Measurements from ENCODE around the gene NHSL2. TPM values are rescaled to one million over a fixed set of nuclear protein-coding genes. Genes with fewer than 3 reads are reported as not detected.

The NHSL2 gene
- total and polyA plus RNA-seq, 2 experiments from 2014 or later = 4.7 to 9.5 TPM

GRCh38 chrX:72142094-72142793 lies 231.6 kb downstream of the NHSL2 start:
- no peak overlapping the region for H3K4me3 ChIP-seq
- no peaks in the 10 kb centered on the region for H3K9me2 ChIP-seq (ENCODE audit: insufficient read depth)
- no peak overlapping the region for H2AFZ ChIP-seq
- ATAC-seq (no peak), DNase-seq (ENCODE audit: low spot score) (peak; percentile 16)
- Mint-ChIP-seq H3K36me3 (ENCODE audit: low read depth) (peaks cover 26% of the 10 kb centered on the region), H3K27ac (no peak overlapping the region), H3K4me1 (peaks cover 2% of the 10 kb centered on the region; the same call in 1 of the 3 replicates), H3K27me3 (ENCODE audit: insufficient read depth, low read depth, poor library complexity) (peaks cover 3% of the 10 kb centered on the region), H3K4me3 (no peak overlapping the region), H3K9me3 (no peaks in the 10 kb centered on the region; the same call in 2 of the 3 replicates)
- no peak overlapping the region for H3K27ac ChIP-seq (ENCODE audit: low read depth)
- H3F3A ChIP-seq (replicated peaks; ENCODE audit: low read depth) = no peaks in the 10 kb centered on the region
- TF ChIP-seq ZNF114 (CRISPR knock-in tag; IDR thresholded peaks at IDR 0.05) = no peak
- TF ChIP-seq EZH2phosphoT487 (IDR thresholded peaks at IDR 0.05; ENCODE audit: unreplicated experiment) = no peak
- TF ChIP-seq JUNB (IDR thresholded peaks at IDR 0.05; ENCODE audit: unreplicated experiment) = no peak
- TF ChIP-seq ZNF462 (CRISPR knock-in tag; IDR thresholded peaks at IDR 0.05) = no peak
- no peak for TF ChIP-seq POLR2AphosphoS5 (IDR thresholded peaks at IDR 0.05; ENCODE audit: low read depth)
- no peak for TF ChIP-seq CTCF (conservative IDR thresholded peaks at IDR 0.05; ENCODE audit: low read depth in 2 of 2)
- no peak for TF ChIP-seq EZH2 (IDR thresholded peaks at IDR 0.05; ENCODE audit: low read depth, unreplicated experiment)
- no peak for TF ChIP-seq CREB1 (CRISPR knock-in tag; IDR thresholded peaks at IDR 0.05; ENCODE audit: low read depth)
- no peak for TF ChIP-seq REST (IDR thresholded peaks at IDR 0.05; ENCODE audit: unreplicated experiment)
- no peak for TF ChIP-seq STAT1 (IDR thresholded peaks at IDR 0.05; ENCODE audit: unreplicated experiment)
- TF ChIP-seq NANOG (IDR thresholded peaks at IDR 0.05; ENCODE audit: borderline replicate concordance) = no peak
- TF ChIP-seq ETS1 (IDR thresholded peaks at IDR 0.05) = no peak
- no peak for TF ChIP-seq ZNF331 (CRISPR knock-in tag; IDR thresholded peaks at IDR 0.05; ENCODE audit: low read depth)
- no peaks in the 10 kb centered on the region for H3K36me3 ChIP-seq (ENCODE audit: insufficient read depth)
- H4K20me1 ChIP-seq (replicated peaks; ENCODE audit: insufficient read depth) = no peaks in the 10 kb centered on the region
- no peaks in the 10 kb centered on the region for H3K4me1 ChIP-seq (ENCODE audit: insufficient read depth)
- H3K27me3 ChIP-seq (ENCODE audit: insufficient read depth) = no peaks in the 10 kb centered on the region
- no peaks in the 10 kb centered on the region for H3K79me2 ChIP-seq (replicated peaks; ENCODE audit: insufficient read depth)
- no peak overlapping the region for H3K4me2 ChIP-seq

Measured in GM23338 (cell line).